Liver (tissue), 9 donors: ENCODE data around the gene DIS3L. TPM values are rescaled to one million over a fixed set of nuclear protein-coding genes. Genes with fewer than 3 reads are reported as not detected.

Experiments
- DNase-seq: peaks from one replicate; pipeline ENCODE4 v3.0.0-alpha.2; 2017; ENCODE audit warnings: low spot score
- H3K27ac ChIP-seq, 2 donors: one replicate each; pipeline ENCODE4 v1.7.0; 2013; ENCODE audit warnings: inconsistent platforms in 2 of 2, low read length in 2 of 2, control low read depth in 1 of 2, low read depth in 1 of 2, mild to moderate bottlenecking in 1 of 2
- H3K27me3 ChIP-seq, 4 donors: one replicate each; pipeline versions ENCODE4 v1.6.1 to v1.7.0; 2013; ENCODE audit warnings: low read length in 3 of 4, inconsistent platforms in 1 of 4, mild to moderate bottlenecking in 1 of 4, moderate library complexity in 1 of 4; ENCODE audit not compliant: control insufficient read depth in 4 of 4, insufficient read depth in 4 of 4
- H3K36me3 ChIP-seq, 4 donors: one replicate each; pipeline versions ENCODE4 v1.6.1 to v1.7.0; 2013; ENCODE audit warnings: low read length in 3 of 4, mild to moderate bottlenecking in 3 of 4, low read depth in 1 of 4, moderate library complexity in 1 of 4; ENCODE audit not compliant: control insufficient read depth in 4 of 4, insufficient read depth in 3 of 4
- H3K4me1 ChIP-seq, 4 donors: one replicate each; pipeline versions ENCODE4 v1.6.1 to v1.7.0; 2013; ENCODE audit warnings: low read length in 3 of 4, mild to moderate bottlenecking in 3 of 4, moderate library complexity in 1 of 4; ENCODE audit not compliant: control insufficient read depth in 4 of 4, insufficient read depth in 4 of 4
- H3K4me3 ChIP-seq, 3 donors: one replicate each; pipeline versions ENCODE4 v1.6.1 to v1.7.0; 2013; ENCODE audit warnings: low read length in 3 of 3, control low read depth in 1 of 3, low read depth in 1 of 3, mild to moderate bottlenecking in 1 of 3
- H3K9ac ChIP-seq, 2 donors: one replicate each; pipeline ENCODE4 v1.7.0; 2013; ENCODE audit warnings: low read length in 2 of 2, mild to moderate bottlenecking in 2 of 2, moderate library complexity in 2 of 2, control low read depth in 1 of 2, low read depth in 1 of 2
- H3K9me3 ChIP-seq, 4 donors: one replicate each; pipeline versions ENCODE4 v1.6.1 to v1.7.0; 2013; ENCODE audit warnings: low read length in 3 of 4; ENCODE audit not compliant: control insufficient read depth in 4 of 4
- ATF3 ChIP-seq: IDR thresholded peaks from 2 replicates; pipeline ENCODE4 v1.6.1; 2016; ENCODE audit warnings: antibody characterized with exemption
- HNF4A ChIP-seq, 2 donors: conservative IDR thresholded peaks; 2 replicates each; pipeline ENCODE4 v1.6.1; 2016; ENCODE audit warnings: antibody characterized with exemption in 2 of 2, mild to moderate bottlenecking in 2 of 2
- HNF4G ChIP-seq: IDR thresholded peaks from 2 replicates; pipeline ENCODE4 v1.6.1; 2016; ENCODE audit warnings: antibody characterized with exemption
- JUND ChIP-seq, 2 donors: IDR thresholded peaks; 2 replicates each; pipeline ENCODE4 v1.6.1; 2016; ENCODE audit warnings: antibody characterized with exemption in 2 of 2
- MAX ChIP-seq: IDR thresholded peaks from 2 replicates; pipeline ENCODE4 v1.6.1; 2016; ENCODE audit warnings: antibody characterized with exemption
- NR2F2 ChIP-seq: IDR thresholded peaks from 2 replicates; pipeline ENCODE4 v1.6.1; 2016; ENCODE audit warnings: antibody characterized with exemption
- RAD21 ChIP-seq, 2 donors: IDR thresholded peaks; 2 replicates each; pipeline ENCODE4 v1.6.1; 2016; ENCODE audit warnings: antibody characterized with exemption in 2 of 2, mild to moderate bottlenecking in 2 of 2
- RXRA ChIP-seq, 2 donors: IDR thresholded peaks; 2 replicates each; pipeline ENCODE4 v1.6.1; 2017 to 2018; ENCODE audit warnings: antibody characterized with exemption in 2 of 2, mild to moderate bottlenecking in 1 of 2
- SP1 ChIP-seq: IDR thresholded peaks from 2 replicates; pipeline ENCODE4 v1.6.1; 2018; ENCODE audit warnings: antibody characterized with exemption, mild to moderate bottlenecking
- TAF1 ChIP-seq: conservative IDR thresholded peaks from 2 replicates; pipeline ENCODE4 v1.6.1; 2016; ENCODE audit warnings: antibody characterized with exemption, mild to moderate bottlenecking
- WGBS: extraction: QIAGEN DNeasy Blood & Tissue Kit; methylation state at CpG from one replicate; pipeline ENCODE4 v1.1.7; 2013; 5-methylcytosine and 5-hydroxymethylcytosine counted together
- polyA plus RNA-seq, 2 donors: library from polyadenylated mRNA; stranded (reverse) in 1 of 2; unstranded in 1 of 2; fragments of 200-250 nt in 1 of 2; fragments of >200 nt in 1 of 2; fragmentation: Nextera tagmentation in 1 of 2; extraction: Ambion mirVana in 1 of 2; gene quantifications; one replicate each; pipeline versions ENCODE4 v1.2.1 to v1.2.3, GENCODE V29; 2013 to 2015
- total RNA-seq, 2 donors: library from RNA; depleted of rRNA; stranded (reverse); fragments of >200 nt; gene quantifications; one replicate each; pipeline ENCODE4 v1.2.3, GENCODE V29; 2014
- TF ChIP-seq, protein P1 (sequence below): fragments of 150-350 bp; IDR thresholded peaks from 2 replicates; pipeline ENCODE4 v1.5.1; 2017; ENCODE audit warnings: improper control_type of control experiment, low read depth, low read length; ENCODE audit not compliant: missing input control
- TF ChIP-seq, protein P2 (sequence below): IDR thresholded peaks from 2 replicates; pipeline ENCODE4 v1.6.1; 2016; ENCODE audit warnings: antibody characterized with exemption
- donor health status: healthy.
- donor health status: healthy.
- donor health status: healthy.
- donor health status: healthy.
- donor health status: healthy.

DIS3L gene
- total and polyA plus RNA-seq, 4 donors, result 9.9 to 40.2 (median 15.7) TPM

- H3K4me1 ChIP-seq, result no peaks in the 10 kb centered on the region
Measured at GRCh38 chr15:66278056-66278455, 15.3 kb upstream of the DIS3L start.

GRCh38 chr15:66278671-66279070 lies 14.7 kb upstream of the DIS3L start:
- TF ChIP-seq HNF4A (conservative IDR thresholded peaks at IDR 0.05) (no peak), SP1 (no peak), NR2F2 (no peak), JUND (IDR thresholded peaks at IDR 0.05) (no peak), HNF4G (no peak), RAD21 (IDR thresholded peaks at IDR 0.05) (no peak), ATF3 (no peak)
- TF ChIP-seq, protein P1, sequence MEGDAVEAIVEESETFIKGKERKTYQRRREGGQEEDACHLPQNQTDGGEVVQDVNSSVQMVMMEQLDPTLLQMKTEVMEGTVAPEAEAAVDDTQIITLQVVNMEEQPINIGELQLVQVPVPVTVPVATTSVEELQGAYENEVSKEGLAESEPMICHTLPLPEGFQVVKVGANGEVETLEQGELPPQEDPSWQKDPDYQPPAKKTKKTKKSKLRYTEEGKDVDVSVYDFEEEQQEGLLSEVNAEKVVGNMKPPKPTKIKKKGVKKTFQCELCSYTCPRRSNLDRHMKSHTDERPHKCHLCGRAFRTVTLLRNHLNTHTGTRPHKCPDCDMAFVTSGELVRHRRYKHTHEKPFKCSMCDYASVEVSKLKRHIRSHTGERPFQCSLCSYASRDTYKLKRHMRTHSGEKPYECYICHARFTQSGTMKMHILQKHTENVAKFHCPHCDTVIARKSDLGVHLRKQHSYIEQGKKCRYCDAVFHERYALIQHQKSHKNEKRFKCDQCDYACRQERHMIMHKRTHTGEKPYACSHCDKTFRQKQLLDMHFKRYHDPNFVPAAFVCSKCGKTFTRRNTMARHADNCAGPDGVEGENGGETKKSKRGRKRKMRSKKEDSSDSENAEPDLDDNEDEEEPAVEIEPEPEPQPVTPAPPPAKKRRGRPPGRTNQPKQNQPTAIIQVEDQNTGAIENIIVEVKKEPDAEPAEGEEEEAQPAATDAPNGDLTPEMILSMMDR, result no peak
- TF ChIP-seq, protein P2, sequence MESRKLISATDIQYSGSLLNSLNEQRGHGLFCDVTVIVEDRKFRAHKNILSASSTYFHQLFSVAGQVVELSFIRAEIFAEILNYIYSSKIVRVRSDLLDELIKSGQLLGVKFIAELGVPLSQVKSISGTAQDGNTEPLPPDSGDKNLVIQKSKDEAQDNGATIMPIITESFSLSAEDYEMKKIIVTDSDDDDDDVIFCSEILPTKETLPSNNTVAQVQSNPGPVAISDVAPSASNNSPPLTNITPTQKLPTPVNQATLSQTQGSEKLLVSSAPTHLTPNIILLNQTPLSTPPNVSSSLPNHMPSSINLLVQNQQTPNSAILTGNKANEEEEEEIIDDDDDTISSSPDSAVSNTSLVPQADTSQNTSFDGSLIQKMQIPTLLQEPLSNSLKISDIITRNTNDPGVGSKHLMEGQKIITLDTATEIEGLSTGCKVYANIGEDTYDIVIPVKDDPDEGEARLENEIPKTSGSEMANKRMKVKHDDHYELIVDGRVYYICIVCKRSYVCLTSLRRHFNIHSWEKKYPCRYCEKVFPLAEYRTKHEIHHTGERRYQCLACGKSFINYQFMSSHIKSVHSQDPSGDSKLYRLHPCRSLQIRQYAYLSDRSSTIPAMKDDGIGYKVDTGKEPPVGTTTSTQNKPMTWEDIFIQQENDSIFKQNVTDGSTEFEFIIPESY, result no peak
- Histone ChIP-seq H3K4me3 (no peak overlapping the region), H3K4me1 (no peaks in the 10 kb centered on the region), H3K36me3 (no peaks in the 10 kb centered on the region), H3K9me3 (no peaks in the 10 kb centered on the region), H3K27me3 (no peaks in the 10 kb centered on the region), H3K27ac (no peak overlapping the region), H3K9ac (no peak overlapping the region)
- no peak for DNase-seq
- WGBS, result 91% methylated on average over 6 of the region's 6 CpGs

More at GRCh38 chr15:66278056-66278455, 15.3 kb upstream of the DIS3L start:
- Histone ChIP-seq H3K27me3 (no peaks in the 10 kb centered on the region), H3K4me3 (no peak overlapping the region), H3K36me3 (no peaks in the 10 kb centered on the region), H3K27ac (no peak overlapping the region), H3K9me3 (no peaks in the 10 kb centered on the region), H3K9ac (no peak overlapping the region)
- no peak for TF ChIP-seq HNF4G
- no peak for TF ChIP-seq ATF3
- no peak for TF ChIP-seq HNF4A (conservative IDR thresholded peaks at IDR 0.05)
- TF ChIP-seq, protein P2, result no peak
- no peak for TF ChIP-seq JUND (IDR thresholded peaks at IDR 0.05)
- no peak for TF ChIP-seq TAF1
- TF ChIP-seq SP1, result no peak
- no peak for TF ChIP-seq RXRA (IDR thresholded peaks at IDR 0.05)
- TF ChIP-seq MAX, result no peak
- DNase-seq, result no peak
- 90% methylated on average over 6 of the region's 6 CpGs for WGBS
